ENCODE data around the gene ERAL1.
A peak's percentile ranks its signal among the peaks of the same experiment; 100 is the strongest.
"Not testable (repeated sequence)": the region's sequence is repeated elsewhere in the genome, so short reads cannot be mapped to it uniquely, and the experiment has no call there.

Gene ERAL1

DNA sequence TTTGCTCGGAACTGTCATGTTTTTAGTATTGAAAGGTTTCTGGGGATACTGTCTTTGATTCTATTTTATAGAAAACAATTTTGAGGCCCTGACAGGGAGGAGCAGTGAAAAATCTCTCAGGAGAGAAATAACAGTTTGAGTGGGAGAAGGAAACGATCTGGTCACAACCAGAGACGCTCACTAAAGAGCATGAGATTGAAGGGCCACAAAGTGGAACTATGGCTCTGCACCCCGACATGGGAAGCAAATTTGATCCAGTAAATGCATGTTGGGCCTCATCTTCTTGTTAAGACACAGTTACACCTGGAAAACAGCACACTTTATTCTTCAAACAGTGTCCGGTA lies 492 bp downstream of the ERAL1 start:
- no peak for DNase-seq

DNA sequence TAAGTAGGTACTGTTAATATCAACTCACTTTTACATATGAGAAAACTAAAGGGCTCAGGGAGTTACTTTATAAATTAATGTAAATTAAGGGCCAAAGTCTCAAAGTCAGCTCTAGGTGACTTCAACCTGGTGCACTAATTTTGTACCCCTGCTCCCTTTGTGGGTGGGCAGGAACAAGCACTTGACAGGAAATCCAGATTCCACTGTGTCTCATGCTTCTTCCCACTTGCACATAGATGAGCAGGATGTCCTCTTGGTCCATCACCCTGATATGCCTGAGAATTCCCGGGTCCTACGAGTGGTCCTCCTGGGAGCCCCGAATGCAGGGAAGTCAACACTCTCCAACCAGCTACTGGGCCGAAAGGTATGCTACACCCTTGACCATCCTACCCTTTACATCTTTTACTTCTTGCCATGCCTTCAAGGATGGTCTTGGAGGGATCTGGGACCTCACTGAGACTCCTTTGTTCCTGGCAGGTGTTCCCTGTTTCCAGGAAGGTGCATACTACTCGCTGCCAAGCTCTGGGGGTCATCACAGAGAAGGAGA lies 1.3 kb downstream of the ERAL1 start:
- no peak for DNase-seq

DNA sequence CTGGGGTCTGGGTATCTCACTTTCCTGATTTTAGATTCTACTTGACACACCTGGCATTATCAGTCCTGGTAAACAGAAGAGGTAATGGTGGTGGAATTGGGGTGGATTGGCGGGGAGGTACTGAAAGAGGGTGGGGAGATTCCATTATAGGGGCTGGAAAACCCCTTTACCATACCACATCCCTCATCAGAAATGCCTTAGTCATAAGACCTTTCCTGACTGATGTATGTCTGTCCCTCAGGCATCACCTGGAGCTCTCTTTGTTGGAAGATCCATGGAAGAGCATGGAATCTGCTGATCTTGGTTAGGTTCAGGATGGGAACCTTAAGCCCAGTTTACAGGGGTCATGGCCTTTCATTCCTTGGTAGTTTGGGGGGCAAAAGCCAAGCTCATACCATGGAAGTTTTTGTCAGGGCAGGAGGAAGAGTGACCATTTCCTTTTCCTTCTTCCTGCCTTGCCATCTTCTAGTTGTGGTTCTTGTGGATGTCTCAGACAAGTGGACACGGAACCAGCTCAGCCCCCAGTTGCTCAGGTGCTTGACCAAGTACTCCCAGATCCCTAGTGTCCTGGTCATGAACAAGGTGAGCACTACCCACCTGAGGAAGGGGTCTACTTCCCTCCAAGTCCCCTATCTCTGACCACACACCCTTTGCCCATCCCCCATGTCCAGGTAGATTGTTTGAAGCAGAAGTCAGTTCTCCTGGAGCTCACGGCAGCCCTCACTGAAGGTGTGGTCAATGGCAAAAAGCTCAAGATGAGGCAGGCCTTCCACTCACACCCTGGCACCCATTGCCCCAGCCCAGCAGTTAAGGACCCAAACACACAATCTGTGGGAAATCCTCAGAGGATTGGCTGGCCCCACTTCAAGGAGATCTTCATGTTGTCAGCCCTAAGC lies 3.3 kb downstream of the ERAL1 start:
- no peak for DNase-seq

DNA sequence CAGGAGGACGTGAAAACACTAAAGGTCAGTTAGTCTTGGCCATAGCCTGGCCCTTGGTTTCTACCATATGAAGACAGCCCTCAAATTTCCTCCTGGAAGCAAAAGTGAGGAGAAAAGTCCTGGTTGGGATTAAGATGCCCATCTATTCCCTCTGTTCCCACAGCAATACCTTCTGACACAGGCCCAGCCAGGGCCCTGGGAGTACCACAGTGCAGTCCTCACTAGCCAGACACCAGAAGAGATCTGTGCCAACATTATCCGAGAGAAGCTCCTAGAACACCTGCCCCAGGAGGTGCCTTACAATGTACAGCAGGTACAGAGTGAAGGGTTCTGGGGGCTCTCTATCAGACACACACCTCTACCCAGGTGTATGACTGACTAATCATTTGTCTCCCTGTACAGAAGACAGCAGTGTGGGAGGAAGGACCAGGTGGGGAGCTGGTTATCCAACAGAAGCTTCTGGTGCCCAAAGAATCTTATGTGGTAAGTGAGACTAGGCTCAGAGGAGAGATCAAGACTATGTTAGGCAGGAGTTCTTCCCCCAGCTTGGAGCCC lies 4.1 kb downstream of the ERAL1 start:
- DNase-seq, result no peak

DNA sequence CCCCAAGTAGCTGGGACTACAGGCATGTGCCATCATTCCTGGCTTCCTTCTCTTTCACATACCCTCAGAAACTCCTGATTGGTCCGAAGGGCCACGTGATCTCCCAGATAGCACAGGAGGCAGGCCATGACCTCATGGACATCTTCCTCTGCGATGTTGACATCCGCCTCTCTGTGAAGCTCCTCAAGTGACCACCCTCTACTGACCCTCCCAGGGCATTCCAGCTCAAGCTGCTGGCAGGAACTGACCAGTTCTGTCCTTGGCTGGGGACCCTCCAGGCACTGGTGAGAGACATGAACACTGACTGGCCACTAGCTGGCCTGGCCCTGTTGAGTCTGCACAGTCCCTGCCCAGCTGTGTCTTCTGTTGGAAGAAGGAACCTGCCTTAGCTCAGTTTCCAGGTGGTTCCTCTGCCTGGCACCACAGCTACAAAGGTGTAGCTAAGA lies 5.6 kb downstream of the ERAL1 start:
- no peak for DNase-seq

DNA sequence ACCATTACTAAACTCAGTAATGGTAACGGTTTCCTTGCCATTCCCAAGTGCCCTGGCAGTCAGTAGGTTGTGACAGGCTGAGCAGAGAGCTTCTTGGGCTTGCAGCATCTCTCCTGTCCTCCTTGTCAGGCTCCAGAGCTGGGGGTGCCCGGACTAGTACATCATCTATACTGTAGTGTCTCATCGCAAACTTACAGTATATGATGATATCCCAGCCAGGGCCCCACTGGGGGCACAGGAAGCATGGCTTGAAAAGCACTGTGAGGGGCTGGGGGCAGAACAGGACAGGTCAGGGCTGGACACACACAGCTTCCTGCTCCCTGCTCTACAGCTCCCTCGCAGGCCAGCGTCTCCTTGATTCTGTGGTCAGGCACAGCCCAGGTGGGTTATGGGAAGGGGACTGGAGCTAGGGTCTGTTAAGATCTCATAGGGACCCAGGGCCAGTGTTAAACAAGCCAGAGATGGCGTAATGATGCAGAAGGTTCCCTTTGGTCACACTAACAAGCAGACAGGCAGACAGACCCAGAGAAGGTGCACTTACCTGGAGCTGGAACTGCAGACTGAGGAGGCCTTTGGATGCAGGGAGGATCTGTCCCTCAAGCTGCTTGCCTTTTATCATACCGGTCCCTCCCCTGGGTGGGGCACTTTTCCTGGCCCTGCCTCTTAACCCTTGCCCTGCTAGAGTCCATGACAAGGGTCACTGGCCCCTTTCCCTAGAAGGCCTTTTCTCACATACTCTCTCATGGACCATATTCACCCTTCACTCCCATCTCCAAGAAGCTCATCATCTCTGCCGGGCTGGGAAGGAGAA lies 6.8 kb downstream of the ERAL1 start:
- DNase-seq, result no peak

DNA sequence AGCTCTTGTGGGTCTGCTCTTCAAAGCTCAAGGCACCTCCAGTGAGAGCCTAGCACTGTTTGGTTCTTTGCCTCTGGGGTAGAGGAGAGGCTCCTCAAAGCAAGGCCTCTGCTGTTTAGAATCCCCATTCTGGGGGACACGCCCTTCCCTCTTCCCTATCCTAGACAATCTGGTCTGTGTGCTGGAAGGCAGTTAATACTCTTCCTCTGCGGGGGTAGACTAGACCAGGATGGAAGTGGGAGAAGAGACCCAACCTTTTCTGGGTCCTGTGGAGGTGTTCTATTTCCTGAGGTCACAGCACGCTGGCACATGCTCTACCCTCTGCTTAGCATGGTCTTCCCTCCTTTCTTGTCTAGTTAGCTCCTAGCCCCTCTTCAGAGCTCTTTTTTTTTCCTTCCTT lies 7.7 kb downstream of the ERAL1 start:
- DNase-seq, result no peak

DNA sequence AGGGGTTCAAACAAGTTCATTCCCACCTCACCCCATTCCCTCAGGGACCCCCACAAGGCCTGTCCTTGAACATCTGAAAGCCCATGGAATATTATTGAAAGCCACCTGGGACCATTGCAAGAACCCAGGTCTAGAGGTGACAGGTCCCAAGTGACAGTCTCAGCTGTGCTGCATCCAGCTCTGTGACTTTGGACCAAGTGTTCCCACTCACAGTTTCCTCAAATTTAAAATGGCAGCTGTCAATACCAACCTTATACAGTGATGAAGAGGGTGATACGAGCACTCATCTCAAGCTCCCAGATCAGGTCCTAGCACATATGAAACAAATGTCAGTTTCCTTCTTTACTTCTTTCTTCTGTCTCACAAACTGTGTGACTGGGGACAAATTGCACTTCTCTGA lies 9.1 kb downstream of the ERAL1 start:
- no peak for DNase-seq

DNA sequence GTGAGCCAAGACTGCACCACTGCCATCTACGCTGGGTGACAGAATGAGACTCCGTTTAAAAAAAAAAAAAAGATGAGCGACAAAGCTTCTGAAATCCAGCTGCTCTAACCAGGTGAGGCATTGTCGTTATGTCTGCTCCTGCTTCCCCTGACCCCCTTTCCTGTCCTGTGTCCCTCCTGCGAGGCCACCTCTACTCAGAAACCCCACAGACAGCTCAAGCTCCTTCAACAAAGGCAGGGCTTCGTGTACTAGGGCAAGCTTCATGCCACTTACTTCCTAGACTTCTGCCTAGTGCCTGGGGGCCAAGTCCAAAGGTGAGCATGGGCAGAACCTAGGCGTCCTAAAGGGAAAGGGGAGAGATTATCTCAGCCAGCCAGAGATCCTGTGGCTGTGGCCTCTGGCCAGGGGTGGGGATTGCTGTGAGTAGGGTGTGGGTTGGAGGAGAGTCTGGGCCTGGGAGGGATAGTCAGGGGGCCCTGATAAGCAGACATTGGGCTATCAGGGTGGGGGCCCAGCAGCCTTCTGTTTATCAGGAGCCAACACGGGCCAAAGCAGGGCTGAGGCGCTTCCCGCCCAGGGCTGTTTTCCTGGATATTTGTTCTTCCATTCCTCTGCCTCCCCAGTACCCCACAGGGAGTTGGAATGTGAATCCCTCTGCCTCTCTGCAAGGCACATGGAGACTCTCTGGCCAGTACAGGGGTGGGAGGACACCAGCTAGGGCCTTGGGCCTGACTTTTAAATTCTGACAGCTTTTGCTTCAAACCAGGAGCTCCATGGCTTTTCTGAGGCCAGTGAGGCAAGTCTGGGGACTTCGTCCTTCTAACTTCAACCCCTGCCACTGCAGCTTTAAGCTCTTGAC lies 10.4 kb downstream of the ERAL1 start:
- DNase-seq, result no peak

DNA sequence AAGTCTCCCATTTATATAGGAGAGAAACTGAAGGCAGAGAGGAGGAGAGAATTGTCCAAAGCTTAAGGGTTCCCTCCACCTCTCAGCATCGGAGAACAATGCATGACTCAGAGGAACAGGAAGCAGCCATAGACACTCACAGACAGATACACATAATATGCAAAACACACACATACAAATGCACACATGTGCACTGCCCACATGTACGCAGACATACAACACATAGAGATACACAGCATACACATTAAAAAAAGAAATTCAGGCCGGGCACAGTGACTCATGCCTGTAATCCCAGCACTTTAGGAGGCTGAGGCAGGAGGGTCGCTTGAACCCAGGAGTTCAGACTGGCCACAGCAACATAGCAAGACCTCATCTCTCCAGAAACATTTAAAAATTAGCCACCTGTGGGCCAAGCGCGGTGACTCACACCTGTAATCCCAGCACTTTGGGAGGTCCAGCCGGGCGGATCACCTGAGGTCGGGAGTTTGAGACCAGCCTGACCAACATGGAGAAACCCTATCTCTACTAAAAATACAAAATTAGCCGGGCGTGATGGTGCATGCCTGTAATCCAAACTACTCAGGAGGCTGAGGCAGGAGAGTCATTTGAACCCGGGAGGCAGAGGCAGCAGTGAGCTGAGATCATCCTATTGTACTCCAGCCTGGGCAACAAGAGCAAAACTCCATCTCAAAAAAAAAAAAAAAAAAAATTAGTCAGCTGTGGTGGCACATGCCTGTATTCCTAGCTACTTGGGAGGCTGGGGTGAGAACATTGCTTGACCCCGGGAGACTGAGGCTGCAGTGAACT lies 11.3 kb downstream of the ERAL1 start:
- no peak for DNase-seq

DNA sequence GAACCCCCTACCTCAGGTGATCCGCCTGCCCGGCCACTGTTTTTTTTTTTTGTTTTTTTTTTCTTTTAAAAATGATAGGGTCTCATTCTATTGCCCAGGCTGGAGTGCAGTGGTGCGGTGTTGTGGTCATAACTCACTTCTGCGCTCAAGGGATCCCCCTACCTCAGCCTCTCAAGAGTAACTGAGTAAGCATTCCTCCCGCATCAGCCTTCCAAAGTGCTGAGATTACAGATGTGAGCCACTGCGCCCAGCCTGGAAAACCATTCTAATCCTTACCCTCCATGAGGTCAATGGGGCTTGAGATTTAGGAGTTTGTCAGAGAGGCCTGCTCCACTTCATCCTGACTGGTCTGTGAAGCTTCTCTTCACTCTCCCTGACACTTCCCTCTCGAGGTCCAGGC lies 12.5 kb downstream of the ERAL1 start:
- no peak for DNase-seq

DNA sequence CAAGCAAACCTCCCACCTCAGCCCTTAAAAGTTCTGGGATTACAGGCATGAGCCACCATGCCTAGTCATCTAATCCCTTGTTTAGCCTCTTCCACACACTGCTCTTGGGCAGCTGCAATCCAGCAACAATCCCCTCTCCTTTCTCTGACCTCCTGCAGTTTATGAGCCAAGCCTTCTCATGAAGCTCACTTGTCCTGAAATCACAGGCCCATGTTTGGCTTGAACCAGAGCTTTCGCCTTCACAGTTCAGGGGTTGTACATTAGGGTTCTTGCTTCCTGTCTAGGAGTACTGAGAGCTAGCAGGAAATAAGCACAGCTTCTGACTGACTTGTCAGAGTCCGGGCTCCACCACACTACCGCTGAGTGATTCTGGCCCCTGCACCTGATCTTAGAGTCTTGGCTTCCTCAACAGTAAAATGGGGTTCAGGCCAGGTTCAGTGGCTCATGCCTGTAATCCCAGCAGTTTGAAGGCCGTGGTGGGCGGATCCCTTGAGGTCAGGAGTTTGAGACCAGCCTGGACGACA lies 16.3 kb downstream of the ERAL1 start:
- no peak for DNase-seq

DNA sequence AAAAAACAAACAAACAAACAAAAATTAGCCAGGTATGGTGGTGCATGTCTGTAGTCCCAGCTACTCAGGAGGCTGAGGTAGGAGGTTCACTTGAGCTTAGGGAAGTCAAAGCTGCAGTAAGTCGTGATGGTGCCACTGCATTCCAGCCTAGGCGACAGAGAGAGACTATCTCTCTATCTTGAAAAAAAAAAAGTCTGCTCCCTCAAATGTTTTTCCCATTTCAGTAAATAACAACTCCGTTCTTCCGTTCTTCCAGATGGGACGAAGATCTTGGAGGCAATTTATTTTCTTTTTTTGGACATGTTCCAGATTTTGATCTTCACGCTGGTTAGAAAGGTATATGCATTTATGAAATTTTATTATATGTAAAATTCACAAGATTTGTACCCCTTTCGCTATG lies 19.0 kb downstream of the ERAL1 start:
- DNase-seq, result no peak

DNA sequence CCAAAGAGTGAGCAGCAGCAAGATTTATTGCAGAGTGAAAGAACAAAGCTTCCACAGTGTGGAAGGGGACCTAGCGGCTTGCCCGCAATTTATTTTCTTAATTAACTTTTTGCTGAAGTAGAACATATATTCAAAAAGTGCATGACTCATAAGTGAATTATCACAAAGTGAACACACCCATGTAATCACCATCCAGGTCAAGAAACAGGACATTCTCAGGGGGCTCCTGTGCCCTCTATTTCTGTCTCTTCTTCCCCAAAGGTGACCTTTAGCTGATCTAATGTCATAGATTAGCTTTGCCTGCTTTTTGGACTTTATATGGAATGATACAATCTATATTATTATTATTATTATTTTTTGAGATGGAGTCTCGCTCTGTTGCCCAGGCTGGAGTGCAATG lies 19.9 kb downstream of the ERAL1 start:
- DNase-seq, result no peak

DNA sequence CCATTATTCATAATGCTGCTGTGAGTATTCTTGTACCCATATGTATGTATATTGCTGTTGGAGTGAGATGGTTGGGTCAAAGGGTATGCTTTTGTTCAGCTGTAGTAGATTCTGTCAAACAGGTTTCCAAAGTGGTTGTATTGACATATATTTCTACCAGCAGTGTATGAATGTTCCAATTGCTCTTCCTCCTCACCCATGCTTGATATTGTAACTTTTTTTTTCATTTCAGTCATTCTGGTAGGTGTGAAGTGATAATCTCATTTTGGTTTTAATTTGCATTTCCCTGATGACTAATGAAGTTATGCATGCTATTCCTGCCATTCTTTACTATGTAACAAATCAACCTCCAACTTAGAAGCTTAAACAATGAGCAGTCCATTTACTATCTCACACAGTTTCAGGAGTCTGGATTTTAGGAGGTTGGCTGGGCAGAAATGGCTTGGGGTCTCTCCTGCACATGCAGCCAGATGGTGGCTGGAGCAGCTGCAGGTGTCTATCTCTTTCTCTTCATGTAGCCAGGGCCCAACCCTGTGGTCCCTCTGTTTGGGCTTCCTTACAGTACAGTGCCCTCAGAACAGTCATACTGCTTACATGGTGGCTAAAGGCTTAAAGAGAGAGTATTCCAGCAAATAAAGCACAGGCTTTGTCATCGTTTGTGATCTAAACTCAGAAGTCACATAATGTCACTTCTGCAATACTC lies 21.2 kb downstream of the ERAL1 start:
- no peak for DNase-seq

DNA sequence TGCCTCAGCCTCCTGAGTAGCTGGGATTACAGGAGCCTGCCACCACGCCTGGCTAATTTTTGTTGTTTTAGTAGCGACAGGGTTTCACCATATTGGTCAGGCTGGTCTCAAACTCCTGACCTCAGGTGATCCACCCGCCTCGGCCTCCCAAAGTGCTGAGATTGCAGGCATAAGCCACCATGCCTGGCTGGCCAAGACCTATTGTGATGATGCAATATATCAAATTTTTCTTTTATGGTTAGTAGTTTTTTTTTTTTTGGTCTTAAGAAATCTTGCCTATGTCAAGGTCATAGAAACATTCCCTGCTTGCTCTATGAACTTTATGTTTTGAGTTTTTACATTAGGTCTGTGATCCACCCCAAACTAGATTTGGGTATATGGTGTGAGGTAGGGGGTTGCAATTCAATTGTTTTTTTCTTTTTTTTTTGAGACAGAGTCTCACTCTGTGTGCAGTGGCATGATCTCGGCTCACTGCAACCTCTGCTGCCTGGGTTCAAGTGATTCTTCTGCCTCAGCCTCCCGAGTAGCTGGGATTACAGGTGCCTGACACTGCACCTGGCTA lies 22.4 kb downstream of the ERAL1 start:
- not testable (repeated sequence) for DNase-seq

DNA sequence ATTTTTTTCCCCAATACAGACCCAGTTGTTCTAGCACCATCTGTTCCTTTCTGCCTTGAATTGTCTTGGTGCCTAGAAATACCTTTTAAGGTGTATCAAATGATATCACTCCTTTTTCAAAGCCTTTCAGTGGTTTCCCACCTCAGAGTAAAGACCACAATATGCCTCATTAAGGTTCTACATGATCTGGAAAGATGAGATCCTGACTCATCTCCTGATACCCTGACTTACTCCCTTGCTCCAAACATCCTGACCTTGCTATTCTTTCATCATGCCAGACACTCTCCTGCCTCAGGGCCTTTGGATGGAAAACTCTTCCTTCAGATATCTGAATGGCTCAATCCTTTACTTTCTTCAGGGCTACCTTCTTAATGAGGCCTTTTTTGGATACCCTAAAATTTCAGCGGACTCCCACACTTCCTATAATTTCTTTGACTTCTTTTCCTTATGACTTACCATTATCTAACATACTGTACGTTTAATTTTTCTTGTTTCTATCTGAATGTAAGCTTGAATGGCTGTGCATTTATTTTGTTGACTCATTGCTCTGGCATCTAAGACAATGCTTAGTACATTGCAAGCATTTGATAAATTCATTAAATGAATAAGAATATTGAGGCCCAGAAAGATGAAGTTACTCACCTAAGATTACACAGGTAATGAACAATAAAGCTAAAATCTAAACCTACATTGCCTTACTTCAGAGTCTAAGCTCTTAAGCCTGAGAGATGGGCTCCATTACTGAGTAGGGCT lies 23.5 kb downstream of the ERAL1 start:
- no peak for DNase-seq

DNA sequence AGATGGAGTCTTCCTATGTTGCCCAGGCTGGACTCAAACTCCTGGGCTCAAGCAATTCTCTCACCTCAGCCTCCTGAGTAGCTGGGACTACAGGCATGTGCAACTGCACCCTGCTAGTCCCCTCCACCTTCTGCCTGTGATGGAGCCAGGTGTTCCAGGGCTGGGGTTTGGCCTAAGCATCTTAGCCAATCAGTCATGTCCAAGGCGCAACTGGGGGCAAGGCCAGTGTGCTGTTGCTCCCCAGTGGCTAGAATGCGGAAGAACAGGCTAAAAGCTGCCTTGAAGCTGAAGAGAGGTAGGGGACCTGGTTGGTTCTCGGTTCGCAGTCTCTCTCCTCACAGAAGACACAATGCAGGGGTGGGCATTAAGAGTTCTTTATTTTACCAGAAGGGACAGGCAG lies 24.2 kb downstream of the ERAL1 start:
- DNase-seq, result peak; percentile 10

DNA sequence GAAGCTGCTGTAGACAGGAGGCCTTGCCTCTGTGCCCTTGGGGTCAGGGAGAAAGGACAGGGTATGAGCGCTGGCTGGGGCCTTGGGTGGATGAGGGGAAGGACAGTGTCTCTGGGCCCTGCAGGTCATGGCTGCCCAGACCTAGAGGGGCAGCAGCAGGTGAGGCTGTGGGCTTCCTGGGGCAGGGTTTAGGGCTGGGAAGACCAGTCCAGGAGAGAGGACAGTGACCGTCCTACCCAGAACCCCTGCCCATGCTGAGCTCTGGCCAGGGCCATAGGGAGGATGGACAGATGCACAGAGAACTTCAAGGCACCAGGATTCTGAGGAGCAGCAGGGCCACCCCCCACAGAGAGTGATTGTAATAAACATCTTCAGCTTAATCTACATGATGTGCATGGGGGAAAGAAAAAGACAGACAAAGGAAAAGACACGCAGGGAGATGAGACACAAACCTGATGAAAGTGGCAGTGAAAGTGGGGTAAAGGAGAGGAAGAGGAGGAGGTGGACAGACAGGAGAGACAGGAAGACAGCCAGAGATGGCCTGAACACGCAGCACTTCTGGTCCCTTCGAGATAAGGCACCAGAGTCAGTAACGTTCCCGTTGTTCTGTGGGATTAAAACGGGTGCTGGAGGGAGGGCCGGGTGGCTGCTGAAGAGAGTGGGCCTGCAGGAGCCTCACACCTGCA lies 25.2 kb downstream of the ERAL1 start:
- no peak for DNase-seq

All from NCI-H774 (cell line).